A673 (cell line): ENCODE measurements around the gene LMNTD2. TPM values are rescaled to one million over a fixed set of nuclear protein-coding genes. Genes with fewer than 3 reads are reported as not detected.

ENCODE experiments used
- BruUV-seq: library from RNA; stranded (reverse); fragments of 400-500 nt; replicated peaks from 2 replicates; lab custom pipeline; 2021; lab: Mats Ljungman, UMichigan
- CTCF ChIA-PET: fragments of 300-600 bp; sonication (Branson Sonifier 250); formaldehyde crosslinking; loops from one replicate; lab custom pipeline; 2022; ENCODE audit warnings: antibody characterized with exemption; lab: Charles Lee
- POLR2A ChIA-PET: fragments of 300-600 bp; sonication (Branson Sonifier 250); formaldehyde crosslinking; loops from one replicate; lab custom pipeline; 2022; ENCODE audit warnings: antibody characterized with exemption; ENCODE audit not compliant: low non-redundant PET; lab: Charles Lee
- DNase-seq: peaks from one replicate; pipeline ENCODE4 v3.0.0-alpha.2; 2015; ENCODE audit warnings: low spot score
- H3K27ac ChIP-seq: fragments of 200-600 bp; sonication (generic); 2 replicates; pipeline ENCODE4 v1.5.1; 2016; ENCODE audit warnings: mixed run types, low read depth, mild to moderate bottlenecking, mixed read lengths, antibody characterized with exemption, low read length; ENCODE audit not compliant: poor library complexity, severe bottlenecking
- H3K27me3 ChIP-seq: fragments of 200-600 bp; sonication (generic); replicated peaks from 2 replicates; pipeline ENCODE4 v1.6.1; 2017; ENCODE audit warnings: mixed run types, low read depth, mild to moderate bottlenecking, mixed read lengths, antibody characterized with exemption, low read length; ENCODE audit not compliant: insufficient read depth, poor library complexity
- H3K36me3 ChIP-seq: fragments of 200-600 bp; sonication (generic); 2 replicates; pipeline ENCODE4 v1.6.1; 2016; ENCODE audit warnings: mixed run types, mild to moderate bottlenecking, mixed read lengths, antibody characterized with exemption, low read length; ENCODE audit not compliant: insufficient read depth, poor library complexity, severe bottlenecking
- H3K4me1 ChIP-seq: fragments of 200-600 bp; sonication (generic); 2 replicates; pipeline ENCODE4 v1.6.1; 2017; ENCODE audit warnings: mixed run types, mild to moderate bottlenecking, mixed read lengths, antibody characterized with exemption, low read length; ENCODE audit not compliant: insufficient read depth, poor library complexity, severe bottlenecking
- H3K4me3 ChIP-seq: fragments of 200-600 bp; sonication (generic); 2 replicates; pipeline ENCODE4 v1.5.1; 2016; ENCODE audit warnings: low read depth, mixed run types, mild to moderate bottlenecking, mixed read lengths, low read length; ENCODE audit not compliant: poor library complexity, severe bottlenecking
- H3K9me3 ChIP-seq: fragments of 200-600 bp; sonication (generic); 2 replicates; pipeline ENCODE4 v1.6.1; 2016; ENCODE audit warnings: mixed run types, low read depth, mild to moderate bottlenecking, mixed read lengths, antibody characterized with exemption, low read length; ENCODE audit not compliant: poor library complexity, severe bottlenecking
- EZH2 ChIP-seq: fragments of 200-600 bp; sonication (generic); IDR thresholded peaks from 2 replicates; pipeline ENCODE4 v1.6.1; 2017; ENCODE audit warnings: borderline replicate concordance, low read depth, mild to moderate bottlenecking, mixed read lengths, antibody characterized with exemption, low read length; ENCODE audit not compliant: poor library complexity, severe bottlenecking
- intact Hi-C: fragments of 100-400 bp; cut with micrococcal nuclease; formaldehyde crosslinking; loops from one replicate; pipeline ENCODE4 v1.10.0; 2022; ENCODE audit not compliant: unreplicated experiment
- total RNA-seq: library from RNA; stranded (reverse); gene quantifications from 2 replicates; pipeline ENCODE4 v1.2.3, GENCODE V29; 2021
- TF ChIP-seq, protein P1 (sequence below): fragments of 300-800, 200-600 bp; sonication (generic); conservative IDR thresholded peaks from 2 replicates; pipeline ENCODE4 v1.5.1; 2017; ENCODE audit warnings: low read depth, mild to moderate bottlenecking, antibody characterized with exemption, low read length, moderate library complexity, mixed read lengths

LMNTD2 gene
- total RNA-seq, 1 experiment from 2014 or later, result 1.1 TPM

DNA sequence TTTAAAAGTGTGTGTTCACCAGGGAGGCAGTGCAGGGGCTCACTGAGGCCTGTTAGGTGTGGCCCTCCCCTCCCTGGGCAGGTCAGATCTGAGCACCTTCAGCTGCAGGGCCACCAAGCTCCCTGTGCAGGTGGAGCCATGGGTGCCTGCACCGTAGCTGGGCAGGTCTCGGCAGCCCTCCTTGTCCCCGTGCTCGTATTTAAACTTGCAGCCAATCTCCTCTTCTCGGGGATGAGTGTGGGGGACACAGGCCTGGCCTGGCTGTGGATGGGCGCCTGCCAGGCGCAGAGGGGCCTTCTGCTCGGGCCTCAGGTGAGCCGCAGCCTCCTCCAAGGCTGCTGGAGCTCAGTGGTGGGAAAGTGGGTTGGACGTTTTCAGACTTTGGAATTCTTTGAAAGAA is 34.9 kb upstream of the LMNTD2 start:
- no peak overlapping the region for H3K4me3 ChIP-seq
- CTCF ChIA-PET, result no interaction called here
- H3K9me3 ChIP-seq, result no peaks in the 10 kb centered on the region
- H3K36me3 ChIP-seq, result peaks cover 53% of the 10 kb centered on the region
- POLR2A ChIA-PET, result interaction anchor here (0.6 kb wide), 1 partner anchor 13 kb away, joined by 3 read pairs; no protein-coding TSS in a partner anchor
- BruUV-seq, result no TSS peak
- no peaks in the 10 kb centered on the region for H3K27me3 ChIP-seq
- no peak overlapping the region for H3K27ac ChIP-seq
- intact Hi-C loops, result no loop called here
- TF ChIP-seq EZH2, result no peak
- TF ChIP-seq, protein P1, sequence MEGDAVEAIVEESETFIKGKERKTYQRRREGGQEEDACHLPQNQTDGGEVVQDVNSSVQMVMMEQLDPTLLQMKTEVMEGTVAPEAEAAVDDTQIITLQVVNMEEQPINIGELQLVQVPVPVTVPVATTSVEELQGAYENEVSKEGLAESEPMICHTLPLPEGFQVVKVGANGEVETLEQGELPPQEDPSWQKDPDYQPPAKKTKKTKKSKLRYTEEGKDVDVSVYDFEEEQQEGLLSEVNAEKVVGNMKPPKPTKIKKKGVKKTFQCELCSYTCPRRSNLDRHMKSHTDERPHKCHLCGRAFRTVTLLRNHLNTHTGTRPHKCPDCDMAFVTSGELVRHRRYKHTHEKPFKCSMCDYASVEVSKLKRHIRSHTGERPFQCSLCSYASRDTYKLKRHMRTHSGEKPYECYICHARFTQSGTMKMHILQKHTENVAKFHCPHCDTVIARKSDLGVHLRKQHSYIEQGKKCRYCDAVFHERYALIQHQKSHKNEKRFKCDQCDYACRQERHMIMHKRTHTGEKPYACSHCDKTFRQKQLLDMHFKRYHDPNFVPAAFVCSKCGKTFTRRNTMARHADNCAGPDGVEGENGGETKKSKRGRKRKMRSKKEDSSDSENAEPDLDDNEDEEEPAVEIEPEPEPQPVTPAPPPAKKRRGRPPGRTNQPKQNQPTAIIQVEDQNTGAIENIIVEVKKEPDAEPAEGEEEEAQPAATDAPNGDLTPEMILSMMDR, result no peak
- no peak for DNase-seq
- no peaks in the 10 kb centered on the region for H3K4me1 ChIP-seq

GRCh38 chr11:593347-593746 is 32.8 kb upstream of the LMNTD2 start:
- no TSS peak for BruUV-seq
- no peaks in the 10 kb centered on the region for H3K27me3 ChIP-seq
- H3K36me3 ChIP-seq, result peaks cover 53% of the 10 kb centered on the region
- CTCF ChIA-PET, result no interaction called here
- H3K9me3 ChIP-seq, result no peaks in the 10 kb centered on the region
- H3K27ac ChIP-seq, result no peak overlapping the region
- no peak for TF ChIP-seq EZH2
- TF ChIP-seq, protein P1, result no peak
- no peak for DNase-seq
- intact Hi-C loops, result no loop called here
- no peak overlapping the region for H3K4me3 ChIP-seq
- POLR2A ChIA-PET, result no interaction called here
- H3K4me1 ChIP-seq, result no peaks in the 10 kb centered on the region

GRCh38 chr11:592918-593317 is 32.4 kb upstream of the LMNTD2 start:
- ChIA-PET CTCF (no interaction called here), POLR2A (no interaction called here)
- intact Hi-C loops, result no loop called here
- TF ChIP-seq, protein P1, result no peak
- no peak for TF ChIP-seq EZH2
- no peak for DNase-seq
- no peak overlapping the region for H3K27ac ChIP-seq
- no peaks in the 10 kb centered on the region for H3K4me1 ChIP-seq
- H3K4me3 ChIP-seq, result no peak overlapping the region
- H3K27me3 ChIP-seq, result no peaks in the 10 kb centered on the region
- H3K9me3 ChIP-seq, result no peaks in the 10 kb centered on the region
- peaks cover 55% of the 10 kb centered on the region for H3K36me3 ChIP-seq
- no TSS peak for BruUV-seq
